NCI-H82 (cell line): ENCODE data around the gene LZIC.
"Not testable (repeated sequence)": the region's sequence is repeated elsewhere in the genome, so short reads cannot be mapped to it uniquely, and the experiment has no call there.

Source experiments
- DNase-seq: peaks from one replicate; lab custom pipeline; 2025; lab: John Stamatoyannopoulos, UW

The LZIC gene

GRCh38 chr1:9942939-9943788, at the start of gene LZIC, which contains the start of gene NMNAT1:
Gene LZIC (minus strand): TSS chr1:9943391. CDS start chr1:9936619, 6,772 bp downstream.
Gene NMNAT1 (plus strand): TSS chr1:9943475. CDS start chr1:9972074, 28,599 bp downstream.
- peak; percentile 96 for DNase-seq

DNA sequence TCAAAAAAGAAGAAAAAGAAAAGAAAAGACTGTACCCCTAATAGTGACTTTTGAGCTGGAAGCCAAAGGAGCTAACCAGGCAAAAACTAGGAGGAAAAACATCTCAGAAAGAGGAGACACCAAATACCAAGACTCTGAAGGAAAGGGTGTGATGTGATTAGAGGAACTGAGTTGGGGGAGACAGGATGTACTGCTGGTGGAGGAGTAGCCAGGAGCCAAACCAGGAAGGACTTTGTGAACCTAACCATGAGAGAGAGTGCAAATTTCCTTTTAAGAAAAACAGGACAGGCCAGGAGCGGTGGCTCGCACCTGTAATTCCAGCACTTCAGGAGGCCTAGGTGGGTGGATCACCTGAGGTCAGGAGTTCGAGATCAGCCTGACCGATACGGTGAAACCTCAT, 49.7 kb upstream of the LZIC start:
- no peak for DNase-seq

GRCh38 chr1:9990944-9991343, 47.8 kb upstream of the LZIC start:
- no peak for DNase-seq

DNA sequence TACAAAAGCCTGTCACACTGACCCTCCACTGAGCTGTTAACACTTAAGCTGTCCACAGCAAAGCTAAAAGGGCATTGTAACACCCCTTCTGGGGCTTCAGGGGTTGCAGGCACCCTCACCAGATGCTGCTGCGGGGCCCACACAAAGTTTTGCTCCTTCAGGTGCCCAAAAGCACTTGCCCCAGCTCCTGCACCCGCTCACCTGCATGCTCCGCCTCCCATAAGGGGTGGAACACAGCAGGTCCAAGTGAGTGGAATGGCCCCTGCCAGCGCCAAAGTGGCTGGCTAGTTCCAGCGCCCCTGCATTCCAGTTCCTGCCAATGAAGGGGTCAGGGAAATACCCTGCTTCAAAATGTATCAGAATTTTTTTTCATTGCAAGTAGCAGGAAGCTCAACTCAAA, 46.6 kb upstream of the LZIC start:
- no peak for DNase-seq

DNA sequence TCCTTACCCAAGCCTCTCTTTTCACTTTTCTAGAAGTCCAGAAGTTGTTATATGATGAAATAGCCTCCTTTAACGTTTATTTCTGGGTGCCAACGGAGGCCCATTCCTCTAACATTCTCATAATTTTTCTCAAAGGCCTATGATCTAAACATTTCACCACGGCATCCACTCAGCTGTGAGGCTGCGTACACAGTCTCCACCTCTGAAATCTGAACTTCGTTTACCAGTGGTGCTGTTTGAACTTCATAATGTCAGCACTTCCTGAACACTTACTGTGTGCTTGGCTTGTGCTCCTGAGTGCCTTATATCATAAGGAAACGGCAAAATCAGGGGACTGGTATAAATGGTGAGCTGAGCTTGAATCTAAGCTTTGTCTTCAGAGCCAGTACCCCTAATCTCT, 41.8 kb upstream of the LZIC start:
- no peak for DNase-seq

DNA sequence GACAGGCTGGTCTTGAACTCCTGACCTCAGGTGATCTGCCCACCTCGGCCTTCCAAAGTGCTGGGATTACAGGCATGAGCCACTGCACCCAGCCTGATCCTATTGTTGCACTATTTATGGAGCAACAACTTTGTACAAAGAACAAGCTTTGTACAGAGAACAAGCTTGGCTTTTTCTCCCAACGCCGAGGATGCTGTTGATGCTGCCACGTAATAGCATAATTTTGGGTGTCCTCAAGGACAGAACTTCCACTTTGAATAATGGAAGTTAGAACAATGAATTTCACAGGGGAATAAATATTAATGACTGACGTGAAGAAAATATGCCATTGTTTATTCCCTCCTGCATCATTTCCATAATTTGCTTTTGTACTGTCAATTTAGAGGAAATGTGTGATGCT, 41.1 kb upstream of the LZIC start:
- no peak for DNase-seq

DNA sequence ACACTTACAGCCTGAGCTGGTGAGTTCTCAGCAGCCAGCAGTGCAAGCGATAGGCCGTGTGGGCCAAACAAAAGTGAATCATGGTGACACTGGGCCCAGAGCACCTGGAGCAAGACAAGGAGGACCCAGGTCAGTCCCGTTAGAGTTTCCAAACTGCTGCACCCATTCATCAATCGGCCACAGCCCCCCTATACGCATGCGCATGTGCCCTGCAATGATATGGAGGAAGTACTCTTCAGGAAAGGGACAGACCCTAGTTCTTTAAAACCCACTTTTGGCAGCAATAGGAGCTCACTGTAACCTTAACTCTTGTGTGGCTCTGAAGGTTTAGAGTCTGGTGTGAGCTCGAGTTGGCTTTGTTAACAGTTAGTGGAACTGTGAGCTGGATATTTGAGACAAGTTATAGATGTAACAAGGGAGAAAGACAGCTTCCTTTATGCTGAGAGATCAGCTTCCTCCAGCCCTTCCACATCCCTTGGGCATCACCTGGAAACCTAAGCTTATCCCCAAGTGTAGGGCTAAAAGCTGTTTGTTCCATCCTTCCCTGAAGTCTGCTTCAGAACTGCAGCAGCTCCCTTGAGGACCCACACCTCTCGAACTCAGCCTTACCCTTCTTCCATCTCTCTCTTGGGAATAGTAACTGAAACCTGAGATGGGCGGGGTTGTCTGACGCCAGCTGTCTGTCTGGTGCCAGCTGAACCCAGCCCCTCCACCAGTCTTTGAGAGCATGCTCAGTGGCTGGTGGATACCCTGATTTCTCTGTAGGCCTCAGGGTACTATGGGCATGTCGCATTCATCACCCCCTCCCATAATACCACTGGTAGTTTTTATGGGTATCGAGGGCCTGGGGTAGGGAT, 17.7 kb upstream of the LZIC start:
- peak; percentile 97 for DNase-seq

GRCh38 chr1:9960011-9960410, 16.8 kb upstream of the LZIC start:
- no peak for DNase-seq

GRCh38 chr1:9957726-9958125, 14.5 kb upstream of the LZIC start:
- DNase-seq = peak; percentile 39

- no peak for DNase-seq
These were observed 3.1 kb upstream of the LZIC start for GRCh38 chr1:9946315-9946714.

DNA sequence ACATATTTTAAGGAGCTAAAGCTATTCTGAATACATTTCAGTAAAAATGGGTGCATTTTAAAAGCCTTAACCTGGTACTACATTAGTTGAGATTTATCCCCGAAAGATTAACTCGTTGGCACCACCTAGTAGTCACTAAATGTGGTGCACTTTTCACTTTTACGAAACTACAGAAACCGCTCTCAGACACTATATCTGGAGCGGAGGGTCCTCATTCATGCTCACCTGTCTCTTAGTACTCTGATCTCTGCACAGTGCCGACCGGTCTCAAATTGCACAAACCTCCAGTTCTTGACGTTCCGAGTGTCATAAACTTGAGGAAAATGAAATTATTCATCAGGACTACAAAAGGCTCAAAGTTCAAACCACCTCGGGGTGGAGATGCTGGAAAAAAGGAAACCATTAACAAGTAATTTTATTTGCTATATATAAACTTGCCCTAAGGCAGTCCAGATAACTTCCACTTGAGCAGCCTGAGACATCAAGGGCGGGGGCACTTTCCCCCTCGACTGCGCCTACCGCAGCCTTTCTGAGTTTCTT, 722 bp downstream of the LZIC start:
- peak; percentile 60 for DNase-seq

GRCh38 chr1:9929431-9930385, 13.5 kb downstream of the LZIC start:
- DNase-seq = no peak

GRCh38 chr1:9927259-9927658, 15.9 kb downstream of the LZIC start:
- DNase-seq = no peak

DNA sequence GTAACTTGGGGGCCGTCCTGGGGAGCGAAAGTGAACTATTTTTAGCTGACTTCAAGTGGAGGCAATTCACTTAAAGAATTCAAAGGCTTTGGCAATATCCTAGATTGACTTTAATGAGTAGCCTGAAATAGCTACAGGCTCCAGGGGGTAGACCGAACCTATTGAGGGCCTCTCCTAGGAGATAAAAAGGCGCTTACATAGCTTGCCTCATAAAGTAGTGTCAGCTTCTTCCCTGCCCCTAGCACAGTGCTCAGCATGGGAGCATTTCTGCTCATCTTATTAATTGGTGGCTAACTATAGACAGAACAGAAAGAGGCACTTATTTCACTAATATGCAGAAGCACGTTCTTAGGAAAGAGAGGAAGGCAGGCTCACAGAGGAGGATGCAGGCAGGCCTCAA, 20.8 kb downstream of the LZIC start:
- DNase-seq = no peak

DNA sequence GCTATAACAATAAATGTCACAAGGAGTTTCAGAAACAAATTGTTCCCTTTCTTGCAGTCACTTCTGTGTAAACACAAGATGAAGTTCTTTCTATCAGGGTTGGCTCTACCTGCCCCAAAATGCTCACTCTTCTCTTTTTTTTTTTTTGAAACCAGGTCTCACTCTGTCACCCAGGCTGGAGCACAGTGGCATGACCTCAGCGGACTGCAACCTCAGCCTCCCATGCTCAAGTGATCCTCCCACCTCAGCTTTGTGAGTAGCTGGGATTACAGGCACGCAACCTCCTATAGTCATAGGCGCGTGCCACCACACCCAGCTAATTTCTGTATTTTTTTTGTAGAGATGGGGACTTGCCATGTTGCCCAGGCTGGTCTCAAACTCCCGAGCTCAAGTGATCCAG, 22.6 kb downstream of the LZIC start:
- no peak for DNase-seq

GRCh38 chr1:9917901-9918300, 25.3 kb downstream of the LZIC start:
- DNase-seq = no peak

- not testable (repeated sequence) for DNase-seq
These were observed 25.7 kb downstream of the LZIC start for GRCh38 chr1:9917495-9917894.

- DNase-seq = no peak
These were observed 26.7 kb downstream of the LZIC start for GRCh38 chr1:9916452-9916851.

DNA sequence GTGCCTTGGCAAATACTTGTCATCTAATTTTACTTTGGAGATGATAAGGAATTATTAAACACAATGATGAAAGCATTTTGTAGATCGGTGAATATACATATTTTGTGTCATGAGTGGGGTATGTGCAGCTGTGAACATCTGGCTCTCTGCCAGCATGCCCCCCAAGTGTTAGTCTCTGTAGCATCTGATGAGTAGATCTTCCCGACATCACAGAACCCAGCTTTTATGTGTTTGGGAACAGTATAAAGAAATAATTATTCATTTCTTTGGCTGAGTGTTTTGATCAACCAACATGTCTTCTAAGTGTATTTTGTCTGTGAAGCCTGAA, 28.6 kb downstream of the LZIC start:
- DNase-seq = no peak

- DNase-seq = no peak
These were observed 30.8 kb downstream of the LZIC start for GRCh38 chr1:9912264-9912936.
